ENCODE results near the gene GALM. TPM values are rescaled to one million over a fixed set of nuclear protein-coding genes. Genes with fewer than 3 reads are reported as not detected.

The GALM gene
- total and polyA plus RNA-seq, 4 donors = 20.5 to 32.8 (median 26.1) TPM

GRCh38 chr2:38671946-38672345 lies 6.0 kb downstream of the GALM start:
- Histone ChIP-seq H3K4me3 (ENCODE audit: low read depth in 1 of 3, low read length in 3 of 3) (no peak overlapping the region), H3K27ac (ENCODE audit: low read depth in 1 of 2, low read length in 2 of 2) (no peak overlapping the region), H3K27me3 (ENCODE audit: control insufficient read depth in 4 of 4, insufficient read depth in 4 of 4, low read length in 3 of 4) (no peaks in the 10 kb centered on the region), H3K36me3 (ENCODE audit: control insufficient read depth in 4 of 4, insufficient read depth in 3 of 4, low read depth in 1 of 4, low read length in 3 of 4) (peaks cover 0 to 7% (median 2%) of the 10 kb centered on the region in 4 donors), H3K4me1 (ENCODE audit: control insufficient read depth in 4 of 4, insufficient read depth in 4 of 4, low read length in 3 of 4) (peaks cover 6 to 28% (median 19%) of the 10 kb centered on the region in 4 donors), H3K9me3 (ENCODE audit: control insufficient read depth in 4 of 4, low read length in 3 of 4) (no peaks in the 10 kb centered on the region), H3K9ac (ENCODE audit: low read depth in 1 of 2, low read length in 2 of 2) (no peak overlapping the region)
- TF ChIP-seq SP1 (IDR thresholded peaks at IDR 0.05) (no peak), HNF4G (IDR thresholded peaks at IDR 0.05) (no peak), MAX (IDR thresholded peaks at IDR 0.05) (no peak), TAF1 (conservative IDR thresholded peaks at IDR 0.05) (no peak), ATF3 (IDR thresholded peaks at IDR 0.05) (no peak), YY1 (IDR thresholded peaks at IDR 0.05) (no peak), FOXA2 (IDR thresholded peaks at IDR 0.05) (no peak), RAD21 (IDR thresholded peaks at IDR 0.05) (no peak), EGR1 (IDR thresholded peaks at IDR 0.05; ENCODE audit: low read depth in 2 of 2) (no peak), RXRA (IDR thresholded peaks at IDR 0.05) (no peak), JUND (IDR thresholded peaks at IDR 0.05) (no peak), FOXA1 (IDR thresholded peaks at IDR 0.05) (no peak), REST (IDR thresholded peaks at IDR 0.05) (no peak), CTCF (IDR thresholded peaks at IDR 0.05; ENCODE audit: low read depth, low read length, missing input control) (no peak)
- TF ChIP-seq, protein P1, sequence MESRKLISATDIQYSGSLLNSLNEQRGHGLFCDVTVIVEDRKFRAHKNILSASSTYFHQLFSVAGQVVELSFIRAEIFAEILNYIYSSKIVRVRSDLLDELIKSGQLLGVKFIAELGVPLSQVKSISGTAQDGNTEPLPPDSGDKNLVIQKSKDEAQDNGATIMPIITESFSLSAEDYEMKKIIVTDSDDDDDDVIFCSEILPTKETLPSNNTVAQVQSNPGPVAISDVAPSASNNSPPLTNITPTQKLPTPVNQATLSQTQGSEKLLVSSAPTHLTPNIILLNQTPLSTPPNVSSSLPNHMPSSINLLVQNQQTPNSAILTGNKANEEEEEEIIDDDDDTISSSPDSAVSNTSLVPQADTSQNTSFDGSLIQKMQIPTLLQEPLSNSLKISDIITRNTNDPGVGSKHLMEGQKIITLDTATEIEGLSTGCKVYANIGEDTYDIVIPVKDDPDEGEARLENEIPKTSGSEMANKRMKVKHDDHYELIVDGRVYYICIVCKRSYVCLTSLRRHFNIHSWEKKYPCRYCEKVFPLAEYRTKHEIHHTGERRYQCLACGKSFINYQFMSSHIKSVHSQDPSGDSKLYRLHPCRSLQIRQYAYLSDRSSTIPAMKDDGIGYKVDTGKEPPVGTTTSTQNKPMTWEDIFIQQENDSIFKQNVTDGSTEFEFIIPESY (IDR thresholded peaks at IDR 0.05) = no peak
- 95% methylated on average over 2 of the region's 2 CpGs for WGBS
- DNase-seq (ENCODE audit: low spot score) = no peak

All from liver (tissue), 9 donors.